ENCODE results near the gene DTWD2.
"Not testable (repeated sequence)": the region's sequence is repeated elsewhere in the genome, so short reads cannot be mapped to it uniquely, and the experiment has no call there.

DTWD2 gene

GRCh38 chr5:118952306-118952705 lies 36.0 kb downstream of the DTWD2 start:
- not testable (repeated sequence) for DNase-seq (ENCODE audit: low read depth in 2 of 2)

- not testable (repeated sequence) for DNase-seq (ENCODE audit: low read depth in 2 of 2)
Measured at GRCh38 chr5:118950354-118950753, 38.0 kb downstream of the DTWD2 start.

DNA sequence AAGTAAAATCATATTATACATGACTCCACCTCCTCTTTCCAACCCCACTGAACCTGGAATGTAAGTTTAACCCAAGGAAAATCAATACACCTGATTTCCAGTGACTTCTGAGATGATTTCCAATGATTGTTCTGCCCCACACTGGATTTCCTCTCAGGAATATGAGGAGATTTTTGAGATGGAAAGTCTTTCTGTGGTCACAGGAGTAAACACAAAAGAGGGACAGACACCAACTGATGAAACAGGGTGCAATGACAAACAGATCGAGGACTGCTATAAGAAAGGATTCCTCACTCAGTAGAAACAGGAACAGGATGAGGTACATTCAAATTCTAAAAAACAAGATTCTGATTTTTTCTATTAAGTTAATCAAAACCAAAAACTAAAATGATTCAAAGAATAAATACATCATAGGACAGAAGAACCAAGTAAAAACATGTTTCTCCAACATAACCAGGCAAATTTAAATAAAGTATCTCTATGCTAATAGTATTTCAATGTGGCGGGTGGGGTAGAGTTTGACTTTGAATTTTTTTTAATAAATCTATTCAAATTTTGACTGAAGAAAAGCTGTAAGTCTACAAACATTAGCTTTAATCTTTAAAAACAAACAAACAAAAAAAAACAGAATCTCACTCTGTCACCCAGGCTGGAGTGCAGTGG lies 42.1 kb downstream of the DTWD2 start:
- no peak for DNase-seq (ENCODE audit: low read depth in 2 of 2)

DNA sequence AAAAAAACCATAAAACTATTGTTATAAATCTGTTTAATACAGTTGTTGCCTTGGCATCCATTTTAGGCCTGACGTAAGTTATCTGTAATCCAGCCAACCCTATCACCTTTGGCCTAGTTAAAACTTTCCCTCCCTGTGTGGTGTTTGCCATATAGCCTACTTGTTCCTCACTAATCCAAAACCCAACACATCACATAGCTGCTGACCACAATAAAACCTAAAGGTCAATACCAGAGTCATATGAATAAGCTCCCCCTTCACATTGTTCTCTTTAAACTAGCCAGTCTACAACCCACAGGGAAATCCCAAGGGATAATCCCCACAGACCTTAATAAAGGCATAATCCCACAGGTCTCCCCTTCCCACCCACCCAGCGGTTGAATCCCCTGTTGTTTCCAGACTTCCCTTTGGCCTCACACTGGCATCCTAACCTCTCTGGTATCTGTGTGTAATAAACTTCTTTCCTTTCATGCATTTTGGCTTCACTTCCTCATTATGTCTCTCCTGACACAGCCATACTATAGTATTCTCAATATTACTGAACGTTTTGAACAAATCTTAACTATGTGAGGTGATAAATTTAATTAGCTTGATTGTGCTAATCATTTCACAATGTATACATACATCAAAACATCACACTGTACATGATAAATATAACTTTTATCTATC lies 50.8 kb downstream of the DTWD2 start:
- DNase-seq (ENCODE audit: low read depth in 2 of 2) = no peak

GRCh38 chr5:118933703-118934102 lies 54.6 kb downstream of the DTWD2 start:
- DNase-seq (ENCODE audit: low read depth in 2 of 2) = no peak

DNA sequence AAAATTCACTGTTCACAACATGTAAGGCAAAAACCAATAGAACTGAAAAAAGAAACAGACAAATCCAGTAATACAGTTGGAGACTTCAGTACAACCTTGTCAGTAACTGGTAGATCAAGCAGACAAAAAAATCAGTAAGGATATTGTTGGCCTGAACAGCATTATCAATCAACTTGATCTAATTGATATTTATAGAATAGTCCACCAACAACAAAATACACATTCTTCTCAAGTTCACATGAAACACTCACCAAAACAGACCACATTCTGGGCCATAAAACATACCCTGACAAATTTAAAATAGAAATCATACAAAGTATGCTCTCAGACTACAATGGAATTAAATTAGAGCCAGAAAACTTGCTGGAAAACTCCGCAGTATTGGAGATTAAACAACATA lies 56.8 kb downstream of the DTWD2 start:
- DNase-seq (ENCODE audit: low read depth in 2 of 2) = no peak

DNA sequence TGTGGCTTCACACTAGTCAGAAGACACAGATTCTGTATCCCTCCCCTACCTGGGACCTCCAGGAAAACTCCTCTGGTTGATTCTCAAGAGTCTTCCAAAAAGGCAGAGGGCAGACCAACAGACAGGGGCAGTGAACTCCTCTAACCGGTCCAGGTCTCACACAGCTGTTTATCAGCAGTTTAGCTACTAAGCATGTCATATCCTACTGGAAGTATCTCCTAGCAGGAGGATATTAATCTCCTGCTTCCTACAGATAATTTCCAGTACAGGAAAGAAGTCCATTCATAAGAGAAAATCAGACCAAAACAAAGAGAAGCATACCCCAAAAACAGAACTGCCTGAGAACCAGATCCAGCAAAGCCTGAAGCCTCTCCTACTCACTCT lies 64.3 kb downstream of the DTWD2 start:
- no peak for DNase-seq (ENCODE audit: low read depth in 2 of 2)

- DNase-seq (ENCODE audit: low read depth in 2 of 2) = no peak
Measured at GRCh38 chr5:118923295-118924005, 64.9 kb downstream of the DTWD2 start.

DNA sequence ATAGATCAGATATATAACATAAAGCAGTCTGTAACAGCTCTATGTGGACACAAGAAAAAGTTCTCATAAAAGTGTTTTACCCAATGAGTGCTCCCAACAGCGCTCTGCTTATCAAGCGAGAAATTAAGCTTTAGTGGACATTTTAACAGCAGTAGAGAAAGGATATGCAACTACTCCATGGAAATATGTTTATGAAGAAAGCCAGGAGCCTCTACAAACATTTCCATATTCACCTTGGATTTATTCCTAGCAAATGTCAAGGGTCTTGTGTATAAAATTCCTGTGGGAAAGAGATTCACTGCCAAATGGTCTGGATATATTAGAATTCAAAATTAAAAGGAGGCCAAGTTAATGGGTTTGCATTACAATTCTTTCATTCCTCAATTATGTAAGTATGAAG lies 66.5 kb downstream of the DTWD2 start:
- DNase-seq (ENCODE audit: low read depth in 2 of 2) = no peak

GRCh38 chr5:118919016-118919415 lies 69.3 kb downstream of the DTWD2 start:
- DNase-seq (ENCODE audit: low read depth in 2 of 2) = no peak

- no peak for DNase-seq (ENCODE audit: low read depth in 2 of 2)
Measured at GRCh38 chr5:118918232-118918631, 70.1 kb downstream of the DTWD2 start.

GRCh38 chr5:118907536-118907935 lies 80.8 kb downstream of the DTWD2 start:
- not testable (repeated sequence) for DNase-seq (ENCODE audit: low read depth in 2 of 2)

- no peak for DNase-seq (ENCODE audit: low read depth in 2 of 2)
Measured at GRCh38 chr5:118906947-118907346, 81.4 kb downstream of the DTWD2 start.

DNA sequence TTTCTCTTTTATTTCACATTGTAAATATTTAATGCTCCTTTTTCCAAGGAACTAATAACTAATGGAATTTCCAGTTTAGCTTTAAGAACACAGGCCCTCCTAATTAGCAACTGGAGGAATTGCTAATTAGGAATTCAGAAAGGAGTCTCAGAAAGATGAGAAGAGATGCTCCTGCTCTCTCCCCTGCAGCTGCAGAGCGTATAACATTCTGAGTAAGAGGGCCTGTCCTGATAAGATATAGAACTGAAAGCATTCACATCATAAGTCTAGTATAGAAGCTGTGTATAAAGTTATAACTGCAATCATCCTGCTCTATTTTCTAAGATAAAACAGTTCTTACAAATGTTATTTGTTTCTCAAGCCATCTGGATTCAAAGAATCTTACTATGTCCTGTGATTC lies 83.2 kb downstream of the DTWD2 start:
- no peak for DNase-seq (ENCODE audit: low read depth in 2 of 2)

DNA sequence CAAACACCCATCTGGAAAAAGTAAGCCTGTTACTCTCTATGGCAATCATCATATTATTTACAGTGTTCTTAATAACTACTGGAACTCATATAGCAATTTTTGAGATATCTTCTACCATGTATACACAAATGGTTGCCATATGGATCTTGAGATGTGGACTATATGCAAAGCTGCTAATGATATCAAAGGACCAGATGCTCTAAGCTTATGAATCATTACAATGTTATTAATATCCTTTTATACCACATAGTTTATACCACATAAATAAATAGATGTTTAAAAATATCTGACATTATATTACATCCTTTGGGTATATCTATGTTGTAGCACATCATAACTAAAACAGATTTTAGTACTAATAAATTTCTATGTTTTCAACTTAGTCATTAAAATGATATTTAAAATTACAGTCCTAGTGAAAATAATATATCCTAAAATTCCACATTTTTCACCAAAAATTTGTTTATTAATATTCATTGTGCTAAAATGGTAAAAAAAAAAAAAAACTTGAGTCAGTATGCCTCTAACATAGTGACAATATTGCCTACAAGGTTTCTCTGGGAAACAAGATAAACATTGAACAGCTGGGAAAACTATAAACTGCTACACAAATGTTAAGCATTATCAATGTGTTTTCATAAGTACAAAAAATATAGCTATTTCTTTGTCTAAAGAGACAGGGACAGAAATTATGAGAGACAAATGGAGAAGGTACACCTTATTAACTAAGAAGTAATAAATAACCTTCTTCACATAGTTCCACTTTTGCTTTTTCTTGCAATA lies 85.5 kb downstream of the DTWD2 start:
- DNase-seq (ENCODE audit: low read depth in 2 of 2) = no peak

DNA sequence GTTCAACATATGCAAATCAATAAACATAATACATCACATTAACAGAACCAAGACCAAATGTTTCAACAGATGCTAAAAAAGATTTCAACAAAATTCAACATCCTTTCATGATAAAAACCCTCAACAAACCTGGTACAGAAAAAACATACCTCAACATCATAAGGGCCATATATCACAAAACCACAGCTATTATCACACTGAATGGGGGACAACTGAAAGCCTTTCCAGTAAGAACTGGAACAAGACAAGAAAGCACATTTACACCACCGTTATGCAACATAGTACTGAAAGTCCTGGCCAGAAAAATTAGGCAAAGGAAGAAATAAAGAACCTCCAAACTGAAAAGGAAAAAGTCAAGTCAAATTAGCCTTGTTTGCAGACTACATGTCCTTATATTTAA lies 93.6 kb downstream of the DTWD2 start:
- DNase-seq (ENCODE audit: low read depth in 2 of 2) = no peak

GRCh38 chr5:118891252-118891651 lies 97.1 kb downstream of the DTWD2 start:
- DNase-seq (ENCODE audit: low read depth in 2 of 2) = no peak

GRCh38 chr5:118889165-118889564 lies 99.2 kb downstream of the DTWD2 start:
- DNase-seq (ENCODE audit: low read depth in 2 of 2) = no peak

DNA sequence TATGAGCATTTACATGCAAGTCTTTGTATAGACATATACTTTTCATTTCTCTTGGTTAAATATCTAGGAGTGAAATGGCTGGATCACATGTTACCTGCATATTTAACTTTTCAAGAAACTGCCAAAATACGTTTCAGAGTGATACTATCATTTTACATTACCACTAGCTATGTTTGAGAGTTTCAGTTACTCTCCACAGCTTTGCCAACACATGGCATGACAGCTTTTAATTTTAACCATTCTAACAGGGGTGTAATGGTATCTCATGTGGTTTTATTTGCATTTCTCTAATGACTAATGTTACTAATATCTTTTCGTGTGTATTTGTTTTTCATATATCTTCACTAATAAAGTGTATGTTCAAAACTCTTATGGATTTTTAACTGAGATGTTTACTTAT lies 99.8 kb downstream of the DTWD2 start:
- DNase-seq (ENCODE audit: low read depth in 2 of 2) = no peak

DNA sequence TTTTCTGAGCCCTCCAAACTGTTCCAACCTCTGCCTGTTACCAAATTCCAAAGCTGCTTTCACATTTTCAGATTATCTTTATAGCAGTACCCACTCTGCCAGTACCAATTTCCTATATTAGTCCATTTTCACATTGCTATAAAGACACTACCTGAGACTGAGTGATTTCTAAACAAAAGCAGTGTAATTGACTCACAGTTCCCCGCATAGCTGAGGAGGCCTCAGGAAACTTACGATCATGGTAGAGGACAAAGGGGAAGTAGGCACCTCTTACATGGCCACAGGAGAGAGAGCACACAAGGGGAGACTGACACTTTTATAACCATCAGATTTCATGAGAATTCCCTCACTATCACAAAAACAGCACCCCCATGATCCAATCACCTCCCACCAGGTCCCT lies 105.0 kb downstream of the DTWD2 start:
- no peak for DNase-seq (ENCODE audit: low read depth in 2 of 2)

DNA sequence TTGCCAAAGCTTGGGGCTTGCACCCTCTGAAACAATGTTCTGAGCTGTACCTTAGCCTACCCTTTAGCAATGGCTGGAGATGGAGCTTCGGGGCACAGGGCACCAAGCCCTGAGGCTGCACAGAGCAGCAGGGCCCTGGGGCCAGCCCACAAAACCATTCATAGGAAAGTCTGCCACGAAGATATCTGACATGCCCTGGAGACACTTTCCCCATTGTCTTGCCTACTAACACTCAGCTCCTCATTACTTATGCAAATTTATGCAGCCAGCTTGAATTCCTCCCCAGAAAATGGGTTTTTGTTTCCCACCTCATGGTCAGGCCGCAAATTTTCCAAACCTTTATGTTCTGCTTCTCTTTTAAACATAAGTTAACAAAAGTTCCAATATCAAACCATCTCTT lies 105.7 kb downstream of the DTWD2 start:
- DNase-seq (ENCODE audit: low read depth in 2 of 2) = no peak

GRCh38 chr5:118876852-118877251 lies 111.5 kb downstream of the DTWD2 start:
- not testable (repeated sequence) for DNase-seq (ENCODE audit: low read depth in 2 of 2)

All from activated CD4-positive, alpha-beta T cell treated with anti-CD3 and anti-CD28 coated beads for 24 hours (primary cell).